Measurements from ENCODE around the gene TEN1.

TEN1 gene

DNA sequence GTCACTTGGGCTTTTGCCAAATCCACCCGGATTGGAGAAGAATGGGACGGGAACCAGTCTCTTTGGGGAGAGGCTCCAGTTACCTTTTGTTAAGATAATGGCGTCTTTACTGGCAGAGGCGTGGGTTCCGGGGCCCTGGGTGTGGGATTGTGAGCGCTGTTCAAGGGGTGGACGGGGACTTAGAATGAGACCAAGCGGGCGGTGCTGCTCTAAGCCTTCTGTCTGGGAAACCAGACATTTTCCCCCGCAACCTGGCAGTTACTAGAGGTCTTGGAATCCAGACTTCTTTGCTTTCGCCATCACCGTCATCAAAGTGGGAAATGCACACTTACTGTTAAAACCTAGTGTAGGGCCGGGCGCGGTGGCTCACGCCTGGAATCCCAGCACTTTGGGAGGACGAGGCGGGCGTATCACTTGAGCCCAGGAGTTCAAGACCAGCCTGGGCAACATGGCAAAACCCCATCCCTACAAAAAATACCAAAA is 706 bp downstream of the TEN1 start:
- no peak for DNase-seq

DNA sequence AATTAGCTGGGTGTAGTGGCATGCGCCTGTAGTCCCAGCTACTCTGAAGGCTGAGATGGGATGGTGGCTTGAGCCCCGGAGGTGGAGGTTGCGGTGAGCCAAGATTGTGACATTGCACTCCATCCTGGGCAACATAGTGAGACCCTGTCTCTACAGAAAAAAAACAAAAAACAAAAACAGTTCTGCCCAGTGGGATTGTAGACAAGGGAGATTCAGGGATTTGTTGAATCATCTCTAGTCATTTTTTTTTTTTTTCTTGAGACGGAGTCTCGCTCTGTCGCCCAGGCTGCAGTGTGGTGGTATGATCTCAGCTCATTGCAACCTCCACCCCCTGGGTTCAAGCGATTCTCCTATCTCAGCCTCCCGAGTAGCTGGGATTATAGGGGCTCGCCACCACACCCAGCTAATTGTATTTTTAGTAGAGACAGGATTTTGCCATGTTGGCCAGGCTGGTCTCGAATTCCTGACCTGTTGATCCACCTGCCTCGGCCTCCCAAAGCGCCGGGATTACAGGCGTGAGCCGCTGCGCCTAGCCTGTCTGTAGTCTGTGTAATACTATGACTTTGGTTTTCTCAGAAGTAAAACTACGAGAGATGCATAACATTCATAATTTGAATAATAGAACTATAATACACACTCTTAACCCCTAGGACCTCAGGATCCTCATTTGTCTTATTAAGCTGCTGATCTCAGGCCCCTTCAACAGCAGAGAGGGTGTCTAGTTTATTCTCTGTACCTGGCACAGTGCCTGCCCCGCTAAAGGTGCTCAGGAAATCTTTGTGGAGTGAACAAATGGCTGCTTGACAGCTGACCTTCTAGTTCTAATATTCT is 1.4 kb downstream of the TEN1 start:
- DNase-seq: no peak

DNA sequence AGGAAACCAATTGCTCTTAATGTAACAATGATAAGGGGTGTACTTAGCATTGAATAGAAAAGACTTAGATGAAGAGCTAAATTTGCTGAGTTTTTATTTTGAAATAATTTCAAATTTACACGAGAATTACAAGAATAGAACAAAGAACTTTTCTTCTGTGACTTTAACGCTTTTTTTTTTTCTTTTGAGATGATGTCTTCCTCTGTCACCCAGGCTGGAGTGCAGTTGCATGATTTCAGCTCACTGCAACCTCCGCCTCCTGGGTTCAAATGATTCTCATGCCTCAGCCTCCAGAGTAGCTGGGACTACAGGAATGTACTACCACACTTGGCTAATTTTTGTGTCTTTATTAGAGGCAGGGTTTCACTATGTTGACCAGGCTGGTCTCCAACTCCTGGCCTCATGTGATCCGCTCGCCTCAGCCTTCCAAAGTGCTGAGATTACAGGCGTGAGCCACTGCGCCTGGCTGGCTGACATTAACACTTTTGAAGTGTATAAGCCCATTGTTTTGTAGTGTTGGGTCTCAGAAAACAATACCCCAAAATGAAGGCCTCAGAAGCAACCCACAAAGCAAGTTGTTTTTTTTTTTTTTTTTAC is 2.1 kb downstream of the TEN1 start:
- no peak for DNase-seq

DNA sequence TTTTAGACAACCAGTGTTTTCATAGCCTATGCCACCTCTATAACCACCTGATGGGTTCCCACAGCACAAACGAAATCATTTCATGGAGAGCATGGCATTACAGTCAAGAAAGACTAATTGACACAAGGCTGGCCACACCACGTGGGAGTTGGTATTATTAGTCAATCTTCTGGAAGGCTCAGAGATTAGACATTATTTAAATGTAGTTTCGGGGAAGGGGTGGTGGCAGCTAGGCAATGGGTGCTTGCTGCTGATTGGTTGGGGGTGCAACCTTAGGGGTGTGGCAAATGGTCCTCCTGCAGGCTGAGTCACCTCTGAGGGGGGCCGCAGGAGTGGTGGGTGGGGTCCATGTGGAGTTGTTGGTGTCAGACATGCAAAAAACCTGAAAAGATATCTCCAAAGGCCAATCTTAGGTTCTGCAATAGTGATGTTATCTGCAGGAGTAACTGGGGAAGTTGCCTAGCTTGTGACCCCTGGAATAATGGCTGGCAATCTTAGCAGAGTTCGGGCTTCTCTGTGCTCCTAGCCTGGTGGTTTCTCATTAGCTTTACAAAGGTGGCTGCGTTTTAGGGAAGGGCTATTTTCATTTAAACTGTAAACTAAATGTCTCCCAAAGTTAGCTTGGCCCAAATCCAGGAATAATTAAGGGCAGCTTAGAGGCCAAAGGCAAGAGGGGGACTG is 4.6 kb downstream of the TEN1 start:
- DNase-seq: no peak

DNA sequence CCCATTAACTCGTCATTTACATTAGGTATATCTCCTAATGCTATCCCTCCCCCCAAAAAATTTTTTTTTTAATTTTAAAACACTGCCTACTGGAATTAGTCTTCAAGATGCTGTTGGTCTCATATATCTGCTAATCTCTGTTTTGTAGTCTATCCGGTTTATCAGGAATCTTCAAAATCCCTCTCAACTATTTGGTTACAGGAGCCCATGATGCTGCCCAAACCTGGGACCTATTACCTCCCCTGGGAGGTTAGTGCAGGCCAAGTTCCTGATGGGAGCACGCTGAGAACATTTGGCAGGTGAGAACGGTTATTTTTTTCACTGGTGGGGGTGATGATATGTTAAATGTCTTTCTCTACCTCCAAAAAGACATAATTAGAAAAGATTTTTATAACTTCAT is 6.9 kb downstream of the TEN1 start:
- no peak for DNase-seq

DNA sequence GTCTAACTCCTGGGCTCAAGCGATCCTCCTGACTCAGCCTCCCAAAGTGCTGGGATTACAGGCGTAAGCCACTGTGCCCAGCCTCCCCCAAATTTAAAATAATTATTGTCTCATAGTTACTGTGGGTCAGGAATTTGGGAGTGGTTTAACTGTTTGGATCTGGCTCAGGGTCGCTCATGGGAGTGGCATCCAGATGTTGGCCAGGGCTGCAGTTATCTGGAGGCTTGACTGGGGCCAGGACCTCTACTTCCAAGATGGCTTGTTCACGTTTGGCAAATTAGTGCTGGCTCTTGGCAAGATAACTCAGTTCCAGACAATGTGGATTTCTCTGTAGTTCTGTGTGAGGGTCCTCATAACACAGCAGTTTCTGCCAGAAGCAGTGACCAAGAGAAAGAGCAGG is 8.0 kb downstream of the TEN1 start:
- no peak for DNase-seq

DNA sequence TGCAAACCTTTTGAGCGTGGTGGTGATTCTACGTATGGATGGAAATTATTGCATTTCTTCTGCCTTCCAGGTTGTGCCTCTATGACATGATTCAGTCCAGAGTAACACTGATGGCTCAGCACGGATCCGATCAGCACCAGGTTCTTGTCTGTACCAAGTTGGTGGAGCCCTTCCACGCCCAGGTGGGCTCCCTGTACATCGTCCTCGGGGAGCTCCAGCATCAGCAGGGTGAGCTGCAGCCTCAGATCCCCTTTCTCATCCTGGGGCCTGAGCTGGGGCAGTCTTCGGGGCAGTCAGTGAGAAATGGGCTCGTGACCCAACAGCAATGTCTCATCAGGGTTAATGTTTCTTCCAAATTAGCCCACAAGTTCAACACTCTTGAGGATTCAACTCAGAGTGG is 12.4 kb downstream of the TEN1 start:
- DNase-seq: no peak

DNA sequence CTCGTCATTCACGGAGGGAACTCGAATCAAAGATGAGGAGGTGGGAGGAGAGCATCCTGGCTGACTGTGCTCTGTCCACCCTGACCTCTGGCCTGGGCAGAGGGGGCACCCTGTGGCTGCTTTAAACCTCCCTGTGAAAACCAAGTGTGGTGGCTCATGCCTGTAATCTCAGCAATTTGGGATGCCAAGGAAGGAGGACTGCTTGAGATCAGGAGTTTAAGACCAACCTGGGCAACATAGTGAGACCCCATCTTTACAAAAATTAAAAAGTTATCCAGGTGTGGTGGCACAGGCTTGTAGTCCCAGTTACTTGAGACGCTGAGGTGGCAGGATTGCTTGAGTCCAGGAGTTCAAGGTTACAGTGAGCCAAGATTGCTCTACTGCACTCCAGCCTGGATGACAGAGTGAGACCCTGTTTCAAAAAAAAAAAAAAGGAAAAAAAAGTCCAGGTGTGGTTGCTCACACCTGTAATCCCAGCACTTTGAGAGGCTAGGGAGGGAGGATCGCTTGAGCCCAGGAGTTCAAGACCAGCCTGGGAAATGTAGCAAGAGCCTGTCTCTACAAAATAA is 15.8 kb downstream of the TEN1 start:
- no peak for DNase-seq

DNA sequence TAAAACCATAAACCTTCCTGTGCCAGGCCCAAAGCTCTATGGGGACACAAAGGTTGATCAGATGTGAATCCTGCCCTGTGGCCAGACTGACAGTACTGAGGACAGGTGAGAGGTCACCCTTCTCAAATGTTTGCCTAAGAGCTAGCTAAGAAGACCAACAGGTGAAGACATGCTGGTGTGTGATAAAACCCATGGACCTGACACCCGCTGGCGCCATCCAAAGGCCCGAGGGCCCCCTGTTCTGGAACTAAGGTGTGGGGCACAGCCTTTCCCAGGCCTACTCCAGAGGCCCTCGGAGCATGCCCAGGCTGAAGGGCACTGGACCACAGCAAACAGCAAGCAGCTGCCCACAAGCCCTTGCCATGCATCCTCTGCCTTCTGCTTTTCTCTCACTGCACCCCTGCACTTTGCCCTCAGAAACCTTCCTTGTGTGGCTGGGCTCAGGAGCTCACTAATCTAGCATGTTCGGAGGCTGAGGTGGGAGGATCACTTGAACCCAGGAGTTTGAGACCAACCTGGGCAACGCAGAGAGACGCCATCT is 16.4 kb downstream of the TEN1 start:
- DNase-seq: no peak

DNA sequence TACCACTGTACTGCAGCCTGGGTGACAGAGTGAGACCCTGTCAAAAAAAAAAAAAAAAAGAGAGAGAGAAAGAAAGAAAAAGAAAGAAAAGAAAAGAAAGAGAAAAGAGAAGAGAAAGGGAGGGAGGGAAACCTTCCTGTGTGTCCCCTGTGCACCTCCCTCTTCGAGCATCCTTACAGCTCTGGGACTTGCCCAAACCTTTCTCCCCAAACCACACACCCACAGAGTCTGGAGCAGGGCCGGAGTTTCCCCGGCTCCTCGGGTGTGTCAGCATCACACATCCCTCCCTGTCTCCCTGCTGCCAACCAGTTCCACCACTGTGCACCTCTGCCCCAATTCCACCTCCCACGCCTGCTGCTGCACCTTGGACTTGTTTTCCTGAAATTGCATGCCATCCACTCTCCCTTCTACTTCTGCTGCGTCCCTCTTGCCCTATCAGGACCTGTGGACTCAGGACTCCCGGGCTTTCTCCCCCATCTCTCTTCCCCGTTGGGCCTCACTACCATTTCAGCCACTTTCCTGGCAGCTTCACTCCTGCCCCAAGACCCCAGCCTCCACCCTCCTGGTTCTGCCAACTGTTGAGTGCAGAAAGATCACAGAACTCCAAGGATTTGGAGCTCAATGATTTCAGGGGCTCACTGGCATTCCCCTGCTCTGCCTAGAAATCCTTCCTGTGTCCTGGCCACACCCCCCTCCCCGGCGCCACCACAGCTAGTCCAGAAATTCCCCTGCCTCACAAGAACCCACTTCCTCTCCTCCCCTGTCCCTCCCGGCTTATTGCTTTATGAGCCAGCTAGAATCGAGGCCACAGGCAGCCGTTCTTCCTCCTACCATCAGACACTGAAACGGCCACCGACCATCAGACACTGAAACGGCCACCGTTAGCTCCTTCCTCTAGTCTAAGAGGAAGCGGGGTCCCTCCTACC is 17.9 kb downstream of the TEN1 start:
- peak; percentile 65 for DNase-seq

DNA sequence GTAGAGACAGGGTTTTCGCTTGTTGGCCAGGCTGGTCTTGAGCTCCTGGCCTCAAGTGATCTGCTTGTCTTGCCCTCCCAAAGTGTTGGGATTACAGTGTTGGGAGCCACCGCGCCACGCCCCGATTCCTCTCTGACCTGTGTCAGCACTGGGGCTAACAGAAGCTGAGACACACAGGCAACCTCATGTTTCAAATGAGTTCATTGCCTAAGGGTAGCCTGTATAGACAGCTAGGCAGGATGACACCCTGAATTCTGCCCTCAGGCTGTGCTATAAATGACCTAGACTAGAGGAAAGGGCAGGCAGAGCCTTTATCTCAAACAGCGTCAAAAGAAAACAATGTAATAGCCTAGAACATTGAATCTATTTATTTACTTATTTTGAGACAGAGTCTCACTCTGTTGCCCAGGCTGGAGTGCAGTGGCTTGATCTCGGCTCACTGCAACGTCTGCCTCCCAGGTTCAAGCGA is 19.3 kb downstream of the TEN1 start:
- DNase-seq: no peak

DNA sequence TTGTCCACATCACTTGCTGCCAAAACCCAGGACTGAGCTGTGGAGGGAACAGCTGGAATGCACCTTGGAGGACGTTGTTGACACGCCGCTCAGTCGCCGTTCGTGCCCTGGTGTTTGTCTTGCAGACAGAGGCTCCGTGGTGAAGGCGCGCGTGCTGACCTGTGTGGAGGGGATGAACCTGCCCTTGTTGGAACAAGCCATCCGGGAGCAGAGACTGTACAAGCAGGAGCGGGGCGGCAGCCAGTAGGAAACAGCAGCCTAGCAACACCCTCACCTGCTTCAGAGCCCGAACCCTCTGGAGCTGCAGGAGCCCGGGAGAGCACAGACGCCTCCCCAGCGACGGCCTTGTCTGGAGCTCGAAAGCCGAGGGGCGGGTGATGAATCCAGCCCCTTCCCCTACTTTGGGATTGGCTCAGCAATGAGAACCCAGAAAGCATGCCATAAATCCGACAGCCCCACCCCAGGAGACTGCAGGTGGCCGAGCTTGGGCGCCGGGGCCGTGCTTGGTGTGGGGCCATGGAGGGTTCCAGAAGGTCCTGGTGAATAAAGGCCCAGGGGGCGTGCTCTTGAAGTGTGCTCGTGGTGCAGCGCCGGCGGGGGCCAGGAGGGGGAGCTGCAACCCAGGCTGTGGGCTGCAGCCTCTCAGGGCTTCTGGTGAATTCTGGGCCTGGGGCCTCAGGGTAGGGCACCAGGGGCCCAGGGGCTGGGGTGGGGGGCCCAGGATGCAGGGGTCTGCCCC is 21.1 kb downstream of the TEN1 start:
- DNase-seq: peak; percentile 40

DNA sequence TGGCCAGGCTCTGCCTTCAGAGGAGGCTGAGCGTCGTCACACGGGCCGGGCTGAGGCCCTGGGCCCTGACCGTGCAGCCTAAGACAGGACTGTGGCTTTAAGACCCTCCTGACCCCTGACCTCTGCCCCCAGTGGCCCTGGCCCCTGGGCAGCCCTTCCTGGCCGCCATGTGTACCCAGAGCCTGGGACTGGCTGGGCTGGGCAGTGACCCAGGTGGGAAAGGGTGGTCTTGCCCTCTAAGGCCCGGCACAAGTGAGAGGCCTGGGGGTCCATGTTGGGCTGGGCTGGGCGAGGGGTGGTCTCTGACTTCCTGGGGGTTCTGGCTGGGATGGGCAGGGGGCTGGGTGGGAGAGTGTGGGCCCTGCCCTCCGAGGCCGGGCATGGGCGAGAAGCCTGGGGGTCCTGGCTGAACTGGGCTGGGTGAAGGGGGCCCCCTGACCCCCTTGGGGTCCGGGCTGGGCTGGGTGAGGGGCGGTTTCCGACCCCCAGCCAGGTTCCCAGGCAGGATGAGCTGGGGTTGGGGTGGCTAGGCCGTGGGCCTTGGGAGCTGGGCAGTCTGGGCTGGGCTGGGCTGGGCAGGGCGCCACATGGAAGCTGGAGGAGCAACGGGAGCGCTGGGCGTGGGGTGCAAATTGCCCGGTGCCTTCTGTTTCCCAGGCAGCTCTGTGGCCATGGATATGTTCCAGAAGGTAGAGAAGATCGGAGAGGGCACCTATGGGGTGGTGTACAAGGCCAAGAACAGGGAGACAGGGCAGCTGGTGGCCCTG is 21.9 kb downstream of the TEN1 start, which contains the start of gene CDK3:
TSS of gene CDK3 (plus strand) at position 101 of the 767 bp plus-strand sequence. CDS start at position 672, 571 bp downstream.
- DNase-seq: peak; percentile 31

DNA sequence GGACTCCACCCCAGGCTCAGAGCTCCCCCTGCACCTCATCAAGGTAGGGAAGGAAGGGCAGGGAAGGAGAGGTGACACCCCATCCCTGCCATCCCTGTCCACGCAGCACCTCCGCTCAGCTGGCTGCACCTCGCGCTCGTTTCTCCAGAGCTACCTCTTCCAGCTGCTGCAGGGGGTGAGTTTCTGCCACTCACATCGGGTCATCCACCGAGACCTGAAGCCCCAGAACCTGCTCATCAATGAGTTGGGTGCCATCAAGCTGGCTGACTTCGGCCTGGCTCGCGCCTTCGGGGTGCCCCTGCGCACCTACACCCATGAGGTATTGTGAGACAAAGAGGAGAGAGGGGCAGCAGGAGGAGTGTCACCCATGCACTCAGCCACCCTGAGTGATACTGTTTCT is 23.1 kb downstream of the TEN1 start:
- no peak for DNase-seq

DNA sequence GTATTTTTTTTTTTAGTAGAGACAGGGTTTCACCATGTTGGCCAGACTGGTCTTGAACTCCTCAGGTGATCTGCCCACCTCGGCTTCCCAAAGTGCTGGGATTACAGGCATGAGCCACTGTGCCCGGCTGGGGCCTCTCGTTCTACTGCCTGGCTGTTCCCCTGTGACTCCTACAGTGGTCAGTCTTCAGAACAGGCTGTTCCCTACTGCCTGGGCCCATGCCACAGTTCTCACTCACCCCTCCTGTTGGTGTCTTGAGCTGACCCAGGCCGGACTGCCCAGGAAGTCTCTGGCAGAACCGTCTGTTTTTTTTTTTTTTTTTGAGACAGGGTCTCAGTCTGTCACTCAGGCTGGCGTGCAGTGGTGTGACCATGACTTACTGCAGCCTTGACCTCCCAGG is 24.9 kb downstream of the TEN1 start:
- no peak for DNase-seq

DNA sequence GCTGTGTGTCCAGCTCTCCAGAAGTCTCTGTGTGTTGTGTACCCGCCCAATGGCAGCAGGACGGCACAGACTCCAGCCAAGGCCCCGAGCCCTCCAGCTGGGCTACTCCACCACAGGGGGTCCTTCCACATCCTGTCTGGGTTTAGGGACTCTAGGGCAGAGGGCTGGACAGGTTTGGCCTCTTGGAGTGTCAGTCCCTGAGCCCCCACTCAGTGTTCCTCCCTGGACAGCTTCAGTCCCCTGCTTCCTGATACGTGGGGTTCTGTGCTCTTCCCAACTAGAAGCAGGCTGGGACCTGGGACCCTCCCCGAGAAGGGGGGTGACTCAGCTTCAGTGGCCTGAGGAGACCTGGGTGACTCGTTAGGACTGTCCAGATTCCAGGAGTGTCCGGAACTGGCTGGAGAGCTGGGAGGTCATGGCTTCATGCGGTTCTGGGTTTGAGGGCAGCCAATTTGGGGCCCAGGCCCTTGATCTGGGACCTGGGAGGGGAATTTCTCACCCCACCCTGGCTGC is 25.8 kb downstream of the TEN1 start:
- DNase-seq: no peak

DNA sequence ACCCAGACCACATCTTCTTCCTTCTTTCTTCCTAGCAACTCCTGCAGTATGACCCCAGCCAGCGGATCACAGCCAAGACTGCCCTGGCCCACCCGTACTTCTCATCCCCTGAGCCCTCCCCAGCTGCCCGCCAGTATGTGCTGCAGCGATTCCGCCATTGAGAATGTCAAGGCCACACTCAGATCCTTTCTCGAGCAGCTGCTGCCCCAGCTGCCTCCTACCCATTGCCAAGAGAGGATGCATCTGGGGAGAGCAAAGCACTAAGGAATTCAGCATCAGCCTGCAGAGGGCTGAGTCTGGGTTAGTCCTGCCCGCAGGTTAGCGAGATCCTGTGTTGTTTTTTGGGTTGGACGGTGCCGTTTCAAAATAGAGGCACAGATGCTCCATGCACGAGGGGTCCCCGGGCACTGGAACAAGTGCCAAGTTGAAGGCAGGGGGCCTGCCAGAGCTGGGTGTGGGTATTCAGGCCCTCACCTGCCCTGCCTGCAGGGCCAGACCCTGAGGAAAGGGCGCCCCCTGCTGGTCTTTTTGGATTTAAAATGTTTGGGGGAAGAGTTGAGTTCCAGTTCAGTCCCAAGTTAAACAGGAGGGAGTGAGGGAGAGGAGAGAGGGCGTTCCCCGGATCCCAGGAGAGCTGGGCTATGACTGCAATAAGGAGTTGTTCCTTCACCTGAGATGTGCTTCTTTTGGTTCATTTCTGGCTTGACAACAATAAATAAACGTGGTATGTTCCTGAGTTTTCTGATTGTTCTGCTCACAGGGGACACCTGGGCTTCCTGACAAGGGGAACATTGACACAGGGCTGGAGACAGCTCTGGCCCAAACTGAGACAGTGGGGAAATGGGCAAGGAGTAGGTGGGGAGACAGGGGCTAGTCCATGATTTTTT is 26.5 kb downstream of the TEN1 start:
- peak; percentile 81 for DNase-seq

DNA sequence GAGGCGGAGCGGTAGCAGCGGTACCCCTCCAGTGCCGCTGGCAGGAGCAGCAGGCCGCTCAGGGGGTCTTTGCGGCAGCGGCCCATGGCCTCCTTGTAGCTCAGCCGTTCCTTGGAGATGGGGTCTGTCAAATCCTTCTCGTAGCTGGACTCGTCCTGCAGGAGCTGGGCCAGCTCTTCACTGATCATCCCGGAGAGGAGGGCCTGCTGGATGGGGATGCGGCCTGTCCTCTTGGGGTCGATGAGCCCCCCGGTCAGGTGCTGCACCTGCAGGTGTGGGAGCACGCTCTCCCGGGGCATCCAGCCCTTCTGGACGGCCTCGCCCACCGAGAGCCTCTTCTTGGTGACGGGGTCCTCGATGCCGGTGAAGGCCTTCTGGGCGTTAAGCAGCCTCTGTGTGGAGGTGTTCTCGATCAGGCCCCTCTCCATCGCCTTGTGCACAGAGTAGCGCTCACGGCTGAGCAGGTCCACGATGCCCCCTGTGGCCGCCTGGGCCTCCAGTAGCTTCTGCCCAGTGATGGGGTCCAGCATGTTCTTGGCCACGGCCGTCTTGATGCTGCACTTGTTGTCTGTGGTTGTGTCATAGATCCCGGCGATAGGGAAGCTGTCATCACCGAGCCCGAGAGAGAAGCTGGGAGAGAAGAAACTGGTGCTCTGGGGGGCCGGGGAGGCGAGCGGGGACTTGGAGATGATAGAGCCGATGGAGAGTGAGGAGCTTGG is 28.2 kb downstream of the TEN1 start:
- no peak for DNase-seq

DNA sequence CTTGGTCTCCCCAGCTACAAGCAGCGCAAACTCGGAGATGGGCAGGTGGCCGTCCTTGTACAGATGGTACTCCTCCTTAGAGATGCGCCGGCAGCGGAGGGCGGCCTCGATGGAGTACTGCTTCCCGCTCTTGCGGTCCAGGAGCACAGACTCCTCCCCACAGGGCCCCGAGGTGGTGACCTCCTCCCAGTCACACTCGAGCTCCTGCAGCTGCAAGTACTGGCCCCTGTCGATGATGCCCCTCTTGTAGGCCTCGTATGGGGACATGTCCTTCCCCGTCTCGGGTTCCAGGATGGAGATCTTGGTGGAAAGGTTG is 28.8 kb downstream of the TEN1 start:
- peak; percentile 23 for DNase-seq

Data from left hindlimb (tissue), 1 donor.